Astrocyte (in vitro differentiated cells and primary cell): ENCODE results near the gene IPO7. TPM values are rescaled to one million over a fixed set of nuclear protein-coding genes. Genes with fewer than 3 reads are reported as not detected.

Experiments
- DNase-seq: peaks from one replicate; pipeline ENCODE4 v3.0.0-alpha.2; 2010; ENCODE audit warnings: low read depth
- FAIRE-seq: peaks from 2 replicates; lab custom pipeline; 2011; peaks lifted over from hg19 to GRCh38; lab: Jason Lieb, UNC
- H2AFZ ChIP-seq: 2 replicates; pipeline ENCODE4 v1.6.0; 2012; ENCODE audit warnings: low read depth, low read length, inconsistent platforms
- H3K27ac ChIP-seq: 2 replicates; pipeline ENCODE4 v1.5.1; 2011; ENCODE audit warnings: low read depth, low read length, inconsistent platforms
- H3K27me3 ChIP-seq: 2 replicates; pipeline ENCODE4 v1.6.0; 2011; ENCODE audit warnings: low read length, inconsistent platforms; ENCODE audit not compliant: insufficient read depth
- H3K36me3 ChIP-seq: 2 replicates; pipeline ENCODE4 v1.5.1; 2011; ENCODE audit warnings: low read length, inconsistent platforms; ENCODE audit not compliant: insufficient read depth
- H3K4me1 ChIP-seq: 2 replicates; pipeline ENCODE4 v1.5.1; 2011; ENCODE audit warnings: low read length, inconsistent platforms; ENCODE audit not compliant: insufficient read depth
- H3K4me2 ChIP-seq: 2 replicates; pipeline ENCODE4 v1.6.0; 2012; ENCODE audit warnings: low read length, inconsistent platforms
- H3K4me3 ChIP-seq: 2 replicates; pipeline ENCODE4 v1.5.1; 2011; ENCODE audit warnings: low read depth, mild to moderate bottlenecking, low read length, inconsistent platforms; ENCODE audit not compliant: insufficient read depth
- H3K79me2 ChIP-seq: 2 replicates; pipeline ENCODE4 v1.6.0; 2012; ENCODE audit warnings: mild to moderate bottlenecking, low read length, inconsistent platforms; ENCODE audit not compliant: insufficient read depth
- H3K9ac ChIP-seq: 2 replicates; pipeline ENCODE4 v1.6.0; 2012; ENCODE audit warnings: mild to moderate bottlenecking, low read length, inconsistent platforms
- H3K9me3 ChIP-seq: 2 replicates; pipeline ENCODE4 v1.5.1; 2012; ENCODE audit warnings: low read depth, mild to moderate bottlenecking, low read length, inconsistent platforms; ENCODE audit not compliant: insufficient read depth
- H4K20me1 ChIP-seq: 2 replicates; pipeline ENCODE4 v1.6.0; 2012; ENCODE audit warnings: low read length, inconsistent platforms; ENCODE audit not compliant: insufficient read depth
- H3K27ac Mint-ChIP-seq: one replicate; pipeline ENCODE4 v1.8.0; 2021; ENCODE audit warnings: mild to moderate bottlenecking, mixed read lengths; ENCODE audit not compliant: unreplicated experiment
- H3K27me3 Mint-ChIP-seq: one replicate; pipeline ENCODE4 v1.8.0; 2021; ENCODE audit warnings: low read depth, mixed read lengths; ENCODE audit not compliant: unreplicated experiment
- H3K36me3 Mint-ChIP-seq: one replicate; pipeline ENCODE4 v1.8.0; 2021; ENCODE audit warnings: low read depth, mixed read lengths; ENCODE audit not compliant: unreplicated experiment
- H3K4me1 Mint-ChIP-seq: one replicate; pipeline ENCODE4 v1.8.0; 2021; ENCODE audit warnings: low read depth, mixed read lengths; ENCODE audit not compliant: unreplicated experiment
- H3K4me3 Mint-ChIP-seq: one replicate; pipeline ENCODE4 v1.8.0; 2021; ENCODE audit warnings: mild to moderate bottlenecking, moderate library complexity, mixed read lengths; ENCODE audit not compliant: unreplicated experiment
- H3K9me3 Mint-ChIP-seq: one replicate; pipeline ENCODE4 v1.8.0; 2021; ENCODE audit warnings: mild to moderate bottlenecking, mixed read lengths; ENCODE audit not compliant: unreplicated experiment
- CTCF ChIP-seq: IDR thresholded peaks from 2 replicates; pipeline ENCODE4 v1.5.1; 2011; ENCODE audit warnings: low read depth, mild to moderate bottlenecking, inconsistent platforms, low read length, moderate library complexity; ENCODE audit not compliant: insufficient read depth
- EZH2 ChIP-seq: IDR thresholded peaks from 2 replicates; pipeline ENCODE4 v1.6.1; 2012; ENCODE audit warnings: mild to moderate bottlenecking, low read length, inconsistent platforms; ENCODE audit not compliant: insufficient read depth
- total RNA-seq: library from RNA; stranded (reverse); gene quantifications from 2 replicates; pipeline ENCODE4 v1.2.1, GENCODE V29; 2021

Gene IPO7
- total RNA-seq, 1 donor from 2014 or later: 142 TPM

- Mint-ChIP-seq H3K27ac (no peak overlapping the region), H3K4me3 (no peak overlapping the region)
These were observed 109.0 kb downstream of the IPO7 start for GRCh38 chr11:9493492-9493891.

GRCh38 chr11:9494316-9494715, 109.9 kb downstream of the IPO7 start:
- Histone ChIP-seq H3K4me2 (no peak overlapping the region), H3K27me3 (no peaks in the 10 kb centered on the region), H3K9me3 (no peaks in the 10 kb centered on the region), H3K27ac (no peak overlapping the region), H3K4me3 (no peak overlapping the region), H3K36me3 (peaks cover 20% of the 10 kb centered on the region), H2AFZ (no peak overlapping the region), H4K20me1 (no peaks in the 10 kb centered on the region), H3K4me1 (peaks cover 3% of the 10 kb centered on the region), H3K79me2 (no peaks in the 10 kb centered on the region), H3K9ac (no peak overlapping the region)
- DNase-seq (no peak), FAIRE-seq (no peak)
- Mint-ChIP-seq H3K36me3 (peaks cover 22% of the 10 kb centered on the region), H3K9me3 (no peaks in the 10 kb centered on the region), H3K27ac (no peak overlapping the region), H3K27me3 (no peaks in the 10 kb centered on the region), H3K4me3 (no peak overlapping the region), H3K4me1 (peaks cover 2% of the 10 kb centered on the region)
- no peak for TF ChIP-seq EZH2
- TF ChIP-seq CTCF: no peak

More at GRCh38 chr11:9493492-9493891, 109.0 kb downstream of the IPO7 start:
- no peak for DNase-seq
- Histone ChIP-seq H3K9ac (no peak overlapping the region), H3K27me3 (no peaks in the 10 kb centered on the region), H2AFZ (no peak overlapping the region), H3K36me3 (peaks cover 16% of the 10 kb centered on the region), H3K27ac (no peak overlapping the region), H3K9me3 (no peaks in the 10 kb centered on the region), H3K4me1 (peaks cover 8% of the 10 kb centered on the region), H3K79me2 (no peaks in the 10 kb centered on the region), H3K4me3 (no peak overlapping the region), H3K4me2 (no peak overlapping the region), H4K20me1 (no peaks in the 10 kb centered on the region)
- no peak for FAIRE-seq
- Mint-ChIP-seq H3K27me3 (no peaks in the 10 kb centered on the region), H3K4me1 (peaks cover 7% of the 10 kb centered on the region), H3K9me3 (no peaks in the 10 kb centered on the region), H3K36me3 (peaks cover 22% of the 10 kb centered on the region)
- TF ChIP-seq EZH2: no peak
- TF ChIP-seq CTCF: no peak

GRCh38 chr11:9495803-9496514, 111.5 kb downstream of the IPO7 start:
- no peak overlapping the region for H3K9ac ChIP-seq
- Mint-ChIP-seq H3K36me3 (peaks cover 22% of the 10 kb centered on the region), H3K27ac (no peak overlapping the region), H3K4me3 (no peak overlapping the region), H3K4me1 (no peaks in the 10 kb centered on the region), H3K27me3 (no peaks in the 10 kb centered on the region), H3K9me3 (no peaks in the 10 kb centered on the region)
- no peaks in the 10 kb centered on the region for H3K27me3 ChIP-seq
- no peak overlapping the region for H2AFZ ChIP-seq
- H3K4me3 ChIP-seq: no peak overlapping the region
- peaks cover 3% of the 10 kb centered on the region for H3K4me1 ChIP-seq
- H3K27ac ChIP-seq: no peak overlapping the region
- no peak for TF ChIP-seq CTCF
- TF ChIP-seq EZH2: no peak
- H3K4me2 ChIP-seq: no peak overlapping the region
- peaks cover 24% of the 10 kb centered on the region for H3K36me3 ChIP-seq
- no peaks in the 10 kb centered on the region for H3K79me2 ChIP-seq
- FAIRE-seq (no peak), DNase-seq (no peak)
- no peaks in the 10 kb centered on the region for H4K20me1 ChIP-seq
- no peaks in the 10 kb centered on the region for H3K9me3 ChIP-seq
